IMR-90 (cell line): ENCODE data around the gene GAREM1. TPM values are rescaled to one million over a fixed set of nuclear protein-coding genes. Genes with fewer than 3 reads are reported as not detected.

Experiments
- ATAC-seq: fragments of 200-7000 bp; cut with Tn5 transposase; 2 replicates; pipeline ENCODE4 v1.9.1; 2020; ENCODE audit warnings: low read depth, mild to moderate bottlenecking, moderate library complexity
- BruUV-seq: library from RNA; stranded (reverse); fragments of 400-500 nt; replicated peaks from 2 replicates; lab custom pipeline; 2021; lab: Mats Ljungman, UMichigan
- CTCF ChIA-PET: fragments of 300-600 bp; formaldehyde crosslinking; extraction: SDS; loops from one replicate; lab custom pipeline; 2021; ENCODE audit warnings: antibody characterized with exemption; lab: Yijun Ruan, JAX
- POLR2A ChIA-PET: fragments of 300-600 bp; sonication (Branson Sonifier 250); formaldehyde crosslinking; loops from one replicate; lab custom pipeline; 2022; ENCODE audit warnings: antibody characterized with exemption; ENCODE audit not compliant: unreplicated experiment; lab: Charles Lee
- DNase-seq: peaks from one replicate; pipeline ENCODE4 v3.0.0; 2013
- H2AFZ ChIP-seq: replicated peaks from 2 replicates; pipeline ENCODE3; 2013; ENCODE audit warnings: low read length, mild to moderate bottlenecking; ENCODE audit not compliant: poor library complexity
- H2AK5ac ChIP-seq: 2 replicates; pipeline ENCODE4 v1.6.1; 2013; ENCODE audit warnings: low read depth, low read length, inconsistent platforms
- H2AK9ac ChIP-seq: replicated peaks from 2 replicates; pipeline ENCODE3; 2013; ENCODE audit warnings: mild to moderate bottlenecking, low read depth, low read length, moderate library complexity; ENCODE audit not compliant: poor library complexity
- H2BK120ac ChIP-seq: 2 replicates; pipeline ENCODE4 v1.6.1; 2013; ENCODE audit warnings: low read depth, low read length, inconsistent platforms
- H2BK15ac ChIP-seq: 3 replicates; pipeline ENCODE4 v1.6.1; 2013; ENCODE audit warnings: low read depth, low read length, inconsistent platforms
- H2BK20ac ChIP-seq: 2 replicates; pipeline ENCODE4 v1.6.1; 2013; ENCODE audit warnings: low read depth, mild to moderate bottlenecking, inconsistent platforms, low read length, moderate library complexity
- H2BK5ac ChIP-seq: 2 replicates; pipeline ENCODE4 v1.6.1; 2013; ENCODE audit warnings: mild to moderate bottlenecking, low read depth, low read length, inconsistent platforms; ENCODE audit not compliant: poor library complexity, severe bottlenecking
- H3K14ac ChIP-seq: replicated peaks from 2 replicates; pipeline ENCODE4 v1.6.1; 2013; ENCODE audit warnings: low read depth, low read length, inconsistent platforms
- H3K18ac ChIP-seq: 2 replicates; pipeline ENCODE4 v1.6.1; 2013; ENCODE audit warnings: low read depth, low read length, control low read depth
- H3K23ac ChIP-seq: 2 replicates; pipeline ENCODE4 v1.6.1; 2013; ENCODE audit warnings: low read depth, low read length, inconsistent platforms
- H3K27ac ChIP-seq: 2 replicates; pipeline ENCODE4 v1.5.1; 2013; ENCODE audit warnings: mild to moderate bottlenecking, control low read depth, low read length; ENCODE audit not compliant: insufficient read depth
- H3K27me3 ChIP-seq: 2 replicates; pipeline ENCODE4 v1.6.1; 2013; ENCODE audit warnings: low read length; ENCODE audit not compliant: control insufficient read depth, insufficient read depth
- H3K36me3 ChIP-seq: 2 replicates; pipeline ENCODE4 v1.6.1; 2013; ENCODE audit warnings: low read length, mixed read lengths; ENCODE audit not compliant: control insufficient read depth, insufficient read depth
- H3K4ac ChIP-seq: 2 replicates; pipeline ENCODE4 v1.6.1; 2013; ENCODE audit warnings: low read depth, low read length, inconsistent platforms
- H3K4me1 ChIP-seq: 2 replicates; pipeline ENCODE4 v1.6.1; 2013; ENCODE audit warnings: low read length, mixed read lengths; ENCODE audit not compliant: control insufficient read depth, insufficient read depth
- H3K4me2 ChIP-seq: 2 replicates; pipeline ENCODE4 v1.6.1; 2013; ENCODE audit warnings: low read depth, mild to moderate bottlenecking, control low read depth, low read length, moderate library complexity
- H3K4me3 ChIP-seq: 2 replicates; pipeline ENCODE4 v1.5.1; 2013; ENCODE audit warnings: low read depth, mild to moderate bottlenecking, control low read depth, low read length, moderate library complexity; ENCODE audit not compliant: insufficient read depth
- H3K56ac ChIP-seq: 2 replicates; pipeline ENCODE4 v1.6.1; 2013; ENCODE audit warnings: low read length, inconsistent platforms; ENCODE audit not compliant: insufficient read depth; ENCODE audit errors: extremely low read depth
- H3K79me1 ChIP-seq, 2 experiments: 2 replicates each; pipeline ENCODE4 v1.6.1; 2013; ENCODE audit warnings: low read length in 2 of 2, inconsistent platforms in 1 of 2, low read depth in 1 of 2
- H3K9ac ChIP-seq: 2 replicates; pipeline ENCODE4 v1.6.1; 2013; ENCODE audit warnings: low read depth, low read length, control low read depth
- H3K9me1 ChIP-seq: 2 replicates; pipeline ENCODE4 v1.6.1; 2013; ENCODE audit warnings: low read length, inconsistent platforms; ENCODE audit not compliant: insufficient read depth
- H3K9me3 ChIP-seq: 2 replicates; pipeline ENCODE4 v1.6.1; 2013; ENCODE audit warnings: low read length; ENCODE audit not compliant: control insufficient read depth, insufficient read depth
- H4K20me1 ChIP-seq: 2 replicates; pipeline ENCODE4 v1.6.1; 2013; ENCODE audit warnings: low read length, inconsistent platforms; ENCODE audit not compliant: insufficient read depth
- H4K5ac ChIP-seq: 2 replicates; pipeline ENCODE4 v1.6.1; 2013; ENCODE audit warnings: mild to moderate bottlenecking, low read depth, low read length, control low read depth
- H4K8ac ChIP-seq, 2 experiments: 2 replicates each; pipeline ENCODE4 v1.6.1; 2013; ENCODE audit warnings: low read depth in 2 of 2, low read length in 2 of 2, control low read depth in 1 of 2, inconsistent platforms in 1 of 2
- H4K91ac ChIP-seq: 2 replicates; pipeline ENCODE4 v1.6.1; 2013; ENCODE audit warnings: low read depth, low read length, inconsistent platforms; ENCODE audit not compliant: insufficient read depth
- FOS ChIP-seq: fragments of 150-350 bp; IDR thresholded peaks from 2 replicates; pipeline ENCODE4 v1.6.1; 2016; ENCODE audit warnings: low read depth, low read length
- MAZ ChIP-seq: IDR thresholded peaks from 2 replicates; pipeline ENCODE4 v1.6.1; 2012; ENCODE audit warnings: low read depth, mild to moderate bottlenecking, low read length, improper control_type of control experiment, moderate library complexity, borderline replicate concordance
- MXI1 ChIP-seq: IDR thresholded peaks from 2 replicates; pipeline ENCODE4 v1.6.1; 2012; ENCODE audit warnings: low read depth, mild to moderate bottlenecking, low read length, moderate library complexity, borderline replicate concordance
- RAD21 ChIP-seq: IDR thresholded peaks from 2 replicates; pipeline ENCODE4 v1.6.1; 2012; ENCODE audit warnings: low read length, improper control_type of control experiment
- SMC3 ChIP-seq: fragments of 150-350 bp; IDR thresholded peaks from 2 replicates; pipeline ENCODE4 v1.6.1; 2016; ENCODE audit warnings: low read depth, mild to moderate bottlenecking, antibody characterized with exemption, low read length, moderate library complexity
- WGBS, 2 experiments: methylation state at CpG; one replicate each; pipeline versions ENCODE4 v1.1.5 to v1.1.7; 2013; ENCODE audit warnings: missing lambda C conversion rate in 2 of 2; ENCODE audit not compliant: insufficient read length in 1 of 2; ENCODE audit errors: extremely low coverage in 2 of 2; 5-methylcytosine and 5-hydroxymethylcytosine counted together
- dilution Hi-C: fragments of 300-500 bp; cut with HindIII; formaldehyde crosslinking; loops from one replicate; pipeline ENCODE4 v1.14.3; 2018; ENCODE audit warnings: low sequenced_read_pairs; ENCODE audit not compliant: unreplicated experiment
- in situ Hi-C: fragments of 300-500 bp; cut with MboI; formaldehyde crosslinking; loops from 3 replicates; pipeline ENCODE4 v1.14.3; 2019; ENCODE audit warnings: low sequenced_read_pairs, inconsistent platforms, mixed read lengths
- intact Hi-C: fragments of 100-400 bp; cut with micrococcal nuclease; formaldehyde crosslinking; loops from 2 replicates; pipeline ENCODE4 v1.10.0; 2022
- polyA plus RNA-seq, 3 experiments: library from polyadenylated mRNA; depleted of rRNA; stranded (reverse); fragments of >200 nt; gene quantifications; 2 replicates each; pipeline ENCODE4 v1.2.3, GENCODE V29; 2012; ENCODE audit warnings: low replicate concordance in 1 of 3
- total RNA-seq: library from RNA; depleted of rRNA; stranded (reverse); fragments of >200 nt; gene quantifications from 2 replicates; pipeline ENCODE4 v1.2.3, GENCODE V29; 2012
- TF ChIP-seq, protein P1 (sequence below): conservative IDR thresholded peaks from 2 replicates; pipeline ENCODE4 v1.5.1; 2012; ENCODE audit warnings: mild to moderate bottlenecking, low read depth, low read length, improper control_type of control experiment

GAREM1 gene
- total and polyA plus RNA-seq, 2 of the 4 experiments (the other 2 are of a cell fraction), result 1.4 to 2.3 TPM

DNA sequence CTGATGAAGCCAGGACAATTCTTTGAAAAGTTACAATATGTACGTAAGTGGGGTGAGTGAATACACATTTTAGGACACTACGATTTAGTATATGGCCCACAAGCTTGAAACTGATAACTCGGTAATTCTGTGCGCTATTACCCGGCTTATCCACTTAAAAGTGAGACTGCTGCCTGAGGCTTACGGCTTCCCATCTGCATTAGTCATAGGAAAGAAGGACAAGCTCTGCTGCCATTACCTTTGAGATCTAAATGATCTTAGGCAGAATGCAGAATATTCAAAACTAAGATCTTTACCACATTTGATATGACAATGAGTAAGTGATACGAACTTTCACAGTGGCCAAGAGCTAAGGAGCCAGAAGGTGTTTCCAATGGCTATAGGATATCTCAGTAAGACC, 133.3 kb downstream of the GAREM1 start:
- BruUV-seq, result no TSS peak
- Histone ChIP-seq H3K27ac (no peak overlapping the region), H3K18ac (no peak overlapping the region), H3K27me3 (no peaks in the 10 kb centered on the region), H2BK5ac (no peak overlapping the region), H3K9me1 (no peaks in the 10 kb centered on the region), H2AFZ (no peak overlapping the region), H4K91ac (no peak overlapping the region), H3K56ac (no peak overlapping the region), H4K20me1 (no peaks in the 10 kb centered on the region), H2BK120ac (no peak overlapping the region), H2AK5ac (no peak overlapping the region), H3K23ac (no peak overlapping the region), H3K4me1 (peaks cover 3% of the 10 kb centered on the region; the same call in 1 of the 2 replicates), H2BK20ac (no peak overlapping the region), H3K4ac (no peak overlapping the region), H2AK9ac (no peak overlapping the region), H3K9me3 (no peaks in the 10 kb centered on the region), H3K79me1 (no peaks in the 10 kb centered on the region), H3K4me2 (no peak overlapping the region), H2BK15ac (no peak overlapping the region), H3K4me3 (no peak overlapping the region), H3K14ac (no peak overlapping the region), H3K36me3 (no peaks in the 10 kb centered on the region), H4K5ac (no peak overlapping the region), H3K9ac (no peak overlapping the region), H4K8ac (no peak overlapping the region)
- intact Hi-C loops, result no loop called here
- ATAC-seq (no peak), DNase-seq (no peak)
- no peak for TF ChIP-seq MAZ
- TF ChIP-seq RAD21, result no peak
- TF ChIP-seq SMC3, result no peak
- no peak for TF ChIP-seq MXI1
- TF ChIP-seq FOS, result no peak
- TF ChIP-seq, protein P1, sequence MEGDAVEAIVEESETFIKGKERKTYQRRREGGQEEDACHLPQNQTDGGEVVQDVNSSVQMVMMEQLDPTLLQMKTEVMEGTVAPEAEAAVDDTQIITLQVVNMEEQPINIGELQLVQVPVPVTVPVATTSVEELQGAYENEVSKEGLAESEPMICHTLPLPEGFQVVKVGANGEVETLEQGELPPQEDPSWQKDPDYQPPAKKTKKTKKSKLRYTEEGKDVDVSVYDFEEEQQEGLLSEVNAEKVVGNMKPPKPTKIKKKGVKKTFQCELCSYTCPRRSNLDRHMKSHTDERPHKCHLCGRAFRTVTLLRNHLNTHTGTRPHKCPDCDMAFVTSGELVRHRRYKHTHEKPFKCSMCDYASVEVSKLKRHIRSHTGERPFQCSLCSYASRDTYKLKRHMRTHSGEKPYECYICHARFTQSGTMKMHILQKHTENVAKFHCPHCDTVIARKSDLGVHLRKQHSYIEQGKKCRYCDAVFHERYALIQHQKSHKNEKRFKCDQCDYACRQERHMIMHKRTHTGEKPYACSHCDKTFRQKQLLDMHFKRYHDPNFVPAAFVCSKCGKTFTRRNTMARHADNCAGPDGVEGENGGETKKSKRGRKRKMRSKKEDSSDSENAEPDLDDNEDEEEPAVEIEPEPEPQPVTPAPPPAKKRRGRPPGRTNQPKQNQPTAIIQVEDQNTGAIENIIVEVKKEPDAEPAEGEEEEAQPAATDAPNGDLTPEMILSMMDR, result no peak
- POLR2A ChIA-PET, result no interaction called here
- CTCF ChIA-PET, result interaction anchor here (1.1 kb wide), 1 partner anchor 133 kb away, joined by 3 read pairs; the partner anchor contains the start of gene GAREM1
- dilution Hi-C loops, result no loop called here
- WGBS, 2 experiments, result 100% methylated on average over 1 of the region's 7 CpGs; no CpG with 5 or more reads in 1 of the 2 experiments
- in situ Hi-C loops, result no loop called here
